Mesenchymal stem cell (in vitro differentiated cells and primary cell): ENCODE measurements around the gene SMG5.

Source experiments
- DNase-seq: peaks from one replicate; pipeline ENCODE4 v3.0.0-alpha.2; 2013
- H2AFZ ChIP-seq: one replicate; pipeline ENCODE4 v1.6.1; 2013; ENCODE audit warnings: low read depth, mild to moderate bottlenecking, control low read depth, inconsistent platforms, low read length, moderate library complexity
- H2AK5ac ChIP-seq: 2 replicates; pipeline ENCODE4 v1.6.1; 2013; ENCODE audit warnings: low read length, moderate library complexity, mild to moderate bottlenecking, inconsistent platforms; ENCODE audit not compliant: severe bottlenecking
- H2BK120ac ChIP-seq: one replicate; pipeline ENCODE4 v1.6.1; 2013; ENCODE audit warnings: low read depth, mild to moderate bottlenecking, inconsistent platforms, low read length, moderate library complexity
- H2BK12ac ChIP-seq, 2 experiments: one replicate each; pipeline ENCODE4 v1.6.1; 2013; ENCODE audit warnings: inconsistent platforms in 2 of 2, low read length in 2 of 2, mild to moderate bottlenecking in 2 of 2, moderate library complexity in 2 of 2, control low read depth in 1 of 2
- H2BK15ac ChIP-seq: one replicate; pipeline ENCODE4 v1.6.1; 2013; ENCODE audit warnings: mild to moderate bottlenecking, low read depth, inconsistent platforms; ENCODE audit not compliant: poor library complexity, severe bottlenecking
- H2BK5ac ChIP-seq: 2 replicates; pipeline ENCODE4 v1.6.1; 2013; ENCODE audit warnings: low read depth, mild to moderate bottlenecking, low read length, control low read depth, inconsistent platforms; ENCODE audit not compliant: poor library complexity, severe bottlenecking
- H3K14ac ChIP-seq, 2 experiments: one replicate each; pipeline ENCODE4 v1.6.1; 2013; ENCODE audit warnings: inconsistent platforms in 2 of 2, low read length in 2 of 2, control low read depth in 1 of 2, mild to moderate bottlenecking in 1 of 2, moderate library complexity in 1 of 2
- H3K18ac ChIP-seq, 2 experiments: one replicate each; pipeline ENCODE4 v1.6.1; 2013; ENCODE audit warnings: inconsistent platforms in 2 of 2, low read length in 2 of 2, control low read depth in 1 of 2, low read depth in 1 of 2, mild to moderate bottlenecking in 1 of 2
- H3K23ac ChIP-seq, 2 experiments: one replicate each; pipeline ENCODE4 v1.6.1; 2013; ENCODE audit warnings: inconsistent platforms in 2 of 2, low read length in 2 of 2, mild to moderate bottlenecking in 2 of 2, moderate library complexity in 2 of 2, control low read depth in 1 of 2
- H3K27ac ChIP-seq: 2 replicates; pipeline ENCODE4 v1.5.1; 2013; ENCODE audit warnings: mild to moderate bottlenecking, moderate library complexity, low read length, control low read depth, inconsistent platforms; ENCODE audit not compliant: poor library complexity, severe bottlenecking
- H3K27me3 ChIP-seq, 2 experiments: 2 replicates each; pipeline versions ENCODE4 v1.6.1 to v1.7.0; 2013; ENCODE audit warnings: low read length in 2 of 2, mild to moderate bottlenecking in 2 of 2, moderate library complexity in 2 of 2, control low read depth in 1 of 2, inconsistent platforms in 1 of 2; ENCODE audit not compliant: control insufficient read depth in 1 of 2, insufficient read depth in 1 of 2
- H3K36me3 ChIP-seq, 2 experiments: 2 replicates each; pipeline versions ENCODE4 v1.6.1 to v1.7.0; 2013; ENCODE audit warnings: low read length in 2 of 2, control low read depth in 1 of 2, inconsistent platforms in 1 of 2, low read depth in 1 of 2, mild to moderate bottlenecking in 1 of 2; ENCODE audit not compliant: insufficient read depth in 2 of 2, control insufficient read depth in 1 of 2
- H3K4ac ChIP-seq, 2 experiments: one replicate each; pipeline ENCODE4 v1.6.1; 2013; ENCODE audit warnings: inconsistent platforms in 2 of 2, low read length in 2 of 2, mild to moderate bottlenecking in 2 of 2, moderate library complexity in 2 of 2, control low read depth in 1 of 2, low read depth in 1 of 2
- H3K4me1 ChIP-seq: 2 replicates; pipeline ENCODE4 v1.6.1; 2013; ENCODE audit warnings: low read depth, low read length, control low read depth; ENCODE audit not compliant: control insufficient read depth, insufficient read depth
- H3K4me2 ChIP-seq: 2 replicates; pipeline ENCODE4 v1.6.1; 2013; ENCODE audit warnings: low read length, mild to moderate bottlenecking, inconsistent platforms; ENCODE audit not compliant: poor library complexity, severe bottlenecking
- H3K4me3 ChIP-seq, 2 experiments: 2 replicates each; pipeline versions ENCODE4 v1.5.1 to v1.7.0; 2013; ENCODE audit warnings: low read length in 2 of 2, mild to moderate bottlenecking in 2 of 2, control low read depth in 1 of 2, low read depth in 1 of 2; ENCODE audit not compliant: insufficient read depth in 1 of 2
- H3K79me1 ChIP-seq: replicated peaks from 2 replicates; pipeline ENCODE4 v1.6.1; 2013; ENCODE audit warnings: mild to moderate bottlenecking, control low read depth, low read length, inconsistent platforms; ENCODE audit not compliant: poor library complexity, severe bottlenecking
- H3K9ac ChIP-seq: 2 replicates; pipeline ENCODE4 v1.7.0; 2013; ENCODE audit warnings: mild to moderate bottlenecking, low read length, moderate library complexity
- H3K9me3 ChIP-seq: 2 replicates; pipeline ENCODE4 v1.7.0; 2013; ENCODE audit warnings: mild to moderate bottlenecking, low read length; ENCODE audit not compliant: control insufficient read depth
- H4K8ac ChIP-seq: one replicate; pipeline ENCODE4 v1.6.1; 2013; ENCODE audit warnings: inconsistent platforms, mild to moderate bottlenecking, low read length, moderate library complexity
- H4K91ac ChIP-seq: one replicate; pipeline ENCODE4 v1.6.1; 2013; ENCODE audit warnings: mild to moderate bottlenecking, low read length, inconsistent platforms
- WGBS: methylation state at CpG from one replicate; pipeline ENCODE4 v1.1.7; 2013; ENCODE audit warnings: mixed read lengths; 5-methylcytosine and 5-hydroxymethylcytosine counted together

The SMG5 gene

DNA sequence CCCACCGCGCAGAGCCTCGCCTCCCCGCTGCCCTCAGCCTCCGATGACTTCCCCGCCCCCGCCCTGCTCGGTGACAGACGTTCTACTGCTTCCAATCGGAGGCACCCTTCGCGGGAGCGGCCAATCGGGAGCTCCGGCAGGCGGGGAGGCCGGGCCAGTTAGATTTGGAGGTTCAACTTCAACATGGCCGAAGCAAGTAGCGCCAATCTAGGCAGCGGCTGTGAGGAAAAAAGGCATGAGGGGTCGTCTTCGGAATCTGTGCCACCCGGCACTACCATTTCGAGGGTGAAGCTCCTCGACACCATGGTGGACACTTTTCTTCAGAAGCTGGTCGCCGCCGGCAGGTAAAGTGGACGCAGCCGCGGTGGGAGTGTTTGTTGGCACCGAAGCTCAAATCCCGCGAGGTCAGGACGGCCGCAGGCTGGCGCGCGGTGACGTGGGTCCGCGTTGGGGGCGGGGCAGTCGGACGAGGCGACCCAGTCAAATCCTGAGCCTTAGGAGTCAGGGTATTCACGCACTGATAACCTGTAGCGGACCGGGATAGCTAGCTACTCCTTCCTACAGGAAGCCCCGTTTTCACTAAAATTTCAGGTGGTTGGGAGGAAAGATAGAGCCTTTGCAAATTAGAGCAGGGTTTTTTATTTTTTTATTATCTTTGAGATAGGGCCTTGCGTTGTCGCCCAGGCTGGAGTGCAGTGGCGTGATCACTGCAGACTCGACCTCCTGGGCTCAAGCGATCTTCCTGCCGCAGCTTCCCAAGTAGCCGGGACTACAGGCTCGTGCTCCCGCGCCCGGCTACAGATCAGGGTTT is 69.6 kb downstream of the SMG5 start, which contains the start of gene PMF1:
TSS of gene PMF1 (plus strand) at position 175 of the 811 bp plus-strand sequence. CDS start at position 184, 9 bp downstream.
- DNase-seq, result peak; percentile 98
- Histone ChIP-seq H2AK5ac (peak within 1 kb of the TSS; percentile 97), H3K14ac (peak within 1 kb of the TSS in 1 of 2 experiments; percentile 96), H2BK120ac (no peak within 1 kb of the TSS), H3K4me2 (peak within 1 kb of the TSS; percentile 90), H2BK5ac (peak within 1 kb of the TSS; percentile 95), H4K91ac (peak within 1 kb of the TSS; percentile 85), H3K4me1 (peaks cover 6% of the 10 kb centered on the region), H2AFZ (peak within 1 kb of the TSS; percentile 83), H3K79me1 (peaks cover 11% of the 10 kb centered on the region), H3K23ac (peak within 1 kb of the TSS in 1 of 2 experiments; percentile 94), H3K9me3 (no peaks in the 10 kb centered on the region), H3K27me3 (no peaks in the 10 kb centered on the region), H3K18ac (peak within 1 kb of the TSS; percentile 58 to 99), H3K36me3 (peaks cover 27 to 44% of the 10 kb centered on the region in 2 experiments), H3K9ac (peak within 1 kb of the TSS; percentile 96), H2BK15ac (no peak within 1 kb of the TSS), H3K4me3 (peak within 1 kb of the TSS; percentile 83 to 87), H3K27ac (peak within 1 kb of the TSS; percentile 98), H4K8ac (peak within 1 kb of the TSS; percentile 93), H3K4ac (peak within 1 kb of the TSS; percentile 75 to 82), H2BK12ac (peak within 1 kb of the TSS in 1 of 2 experiments; percentile 57)
- WGBS, result under 1% methylated on average over 55 of the region's 61 CpGs

DNA sequence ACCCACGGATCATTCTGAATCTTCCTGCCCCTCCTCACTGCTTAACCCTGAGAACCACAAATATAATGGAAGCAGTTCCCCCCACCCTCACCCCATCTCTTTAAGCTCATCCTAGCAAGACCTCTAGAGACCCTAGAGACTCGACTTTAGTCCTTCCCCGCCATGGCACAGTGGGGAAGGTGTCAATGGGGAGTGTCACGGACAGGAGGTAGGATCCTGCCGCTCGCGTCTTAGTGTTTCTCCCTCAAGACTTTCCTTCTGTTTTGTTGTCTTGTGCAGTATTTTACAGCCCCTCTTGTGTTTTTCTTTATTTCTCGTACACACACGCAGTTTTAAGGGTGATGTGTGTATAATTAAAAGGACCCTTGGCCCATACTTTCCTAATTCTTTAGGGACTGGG is 70.5 kb downstream of the SMG5 start:
- peak overlapping the region; percentile 28 for H4K91ac ChIP-seq

DNA sequence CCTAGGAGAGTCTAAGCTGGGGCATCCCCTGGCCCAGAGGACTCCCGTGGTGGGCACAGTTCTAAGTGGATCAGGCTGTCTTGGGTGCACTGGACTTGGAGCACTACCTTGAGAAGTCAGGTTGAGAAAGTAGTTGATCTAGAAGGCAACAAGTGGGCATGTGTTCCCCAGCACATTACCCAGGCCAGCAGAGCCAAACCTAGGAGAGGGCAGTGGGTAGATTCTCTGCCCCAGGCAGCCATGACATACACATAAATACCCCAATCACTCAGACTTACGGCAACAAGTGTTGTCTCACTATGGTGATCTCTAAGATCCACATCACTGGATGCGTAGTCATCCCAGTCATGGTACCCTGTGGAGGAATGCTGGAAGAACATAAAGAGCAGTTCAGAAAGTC is 71.4 kb downstream of the SMG5 start:
- no peak for DNase-seq
- Histone ChIP-seq H3K4ac (no peak overlapping the region), H2AK5ac (no peak overlapping the region), H2BK5ac (no peak overlapping the region), H3K79me1 (peaks cover 12% of the 10 kb centered on the region), H2BK120ac (no peak overlapping the region), H3K18ac (no peak overlapping the region), H3K27me3 (no peaks in the 10 kb centered on the region), H2AFZ (no peak overlapping the region), H3K4me3 (no peak overlapping the region), H3K27ac (no peak overlapping the region), H3K4me1 (peaks cover 8% of the 10 kb centered on the region), H3K9me3 (no peaks in the 10 kb centered on the region), H3K9ac (no peak overlapping the region), H2BK12ac (no peak overlapping the region), H3K23ac (no peak overlapping the region), H4K91ac (no peak overlapping the region), H4K8ac (no peak overlapping the region), H2BK15ac (no peak overlapping the region), H3K4me2 (no peak overlapping the region), H3K14ac (no peak overlapping the region), H3K36me3 (peaks cover 31 to 58% of the 10 kb centered on the region in 2 experiments)
- WGBS, result 94% methylated on average over 3 of the region's 3 CpGs

More for the DNA sequence above, 70.5 kb downstream of the SMG5 start:
- DNase-seq, result no peak
- H3K27ac ChIP-seq, result peak overlapping the region; percentile 39
- H3K79me1 ChIP-seq, result peaks cover 9% of the 10 kb centered on the region
- no peak overlapping the region for H3K14ac ChIP-seq
- H3K9me3 ChIP-seq, result no peaks in the 10 kb centered on the region
- no peaks in the 10 kb centered on the region for H3K27me3 ChIP-seq
- H4K8ac ChIP-seq, result peak overlapping the region; percentile 85
- peaks cover 31 to 51% of the 10 kb centered on the region in 2 experiments for H3K36me3 ChIP-seq
- H2AK5ac ChIP-seq, result peak overlapping the region; percentile 97
- H2BK15ac ChIP-seq, result no peak overlapping the region
- no peak overlapping the region for H2AFZ ChIP-seq
- no peak overlapping the region for H2BK120ac ChIP-seq
- no peak overlapping the region for H3K4ac ChIP-seq
- no peak overlapping the region for H2BK5ac ChIP-seq
- H3K4me3 ChIP-seq, result peak overlapping the region in 1 of 2 experiments; percentile 87
- H2BK12ac ChIP-seq, result peak overlapping the region in 1 of 2 experiments; percentile 57
- H3K23ac ChIP-seq, result no peak overlapping the region
- no peak overlapping the region for H3K18ac ChIP-seq
- H3K4me1 ChIP-seq, result peaks cover 6% of the 10 kb centered on the region
- H3K9ac ChIP-seq, result peak overlapping the region; percentile 96
- 93% methylated on average over 6 of the region's 9 CpGs for WGBS
- H3K4me2 ChIP-seq, result peak overlapping the region; percentile 38

DNA sequence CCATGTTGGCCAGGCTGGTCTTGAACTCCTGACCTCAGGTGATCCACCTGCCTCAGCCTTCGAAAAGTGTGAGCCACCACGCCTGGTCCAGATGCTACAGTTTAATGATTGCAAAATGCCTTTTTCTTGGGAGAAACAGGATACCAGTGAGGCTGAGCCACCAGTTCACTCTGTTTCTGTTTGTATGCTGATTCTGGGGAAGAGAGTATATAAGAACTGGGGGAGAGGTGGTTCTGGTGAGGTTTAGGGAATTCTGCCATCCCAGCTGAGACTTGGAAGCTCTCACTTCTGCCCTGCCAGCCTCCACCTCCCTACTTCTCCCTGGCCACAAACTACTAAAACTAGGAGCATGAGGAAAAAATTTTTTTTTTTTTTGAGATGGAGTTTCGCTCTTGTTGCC is 77.9 kb downstream of the SMG5 start:
- no peak overlapping the region for H3K4me2 ChIP-seq
- no peak overlapping the region for H2BK5ac ChIP-seq
- H2BK12ac ChIP-seq, result no peak overlapping the region
- no peaks in the 10 kb centered on the region for H3K27me3 ChIP-seq
- no peak overlapping the region for H2BK15ac ChIP-seq
- H2AK5ac ChIP-seq, result no peak overlapping the region
- no peaks in the 10 kb centered on the region for H3K9me3 ChIP-seq
- peaks cover 26 to 59% of the 10 kb centered on the region in 2 experiments for H3K36me3 ChIP-seq
- H3K14ac ChIP-seq, result no peak overlapping the region
- H3K18ac ChIP-seq, result no peak overlapping the region
- no peak overlapping the region for H3K4ac ChIP-seq
- no peak overlapping the region for H2BK120ac ChIP-seq
- H4K91ac ChIP-seq, result no peak overlapping the region
- no peak overlapping the region for H3K27ac ChIP-seq
- H4K8ac ChIP-seq, result no peak overlapping the region
- 94% methylated on average over 3 of the region's 3 CpGs for WGBS
- no peak overlapping the region for H2AFZ ChIP-seq
- H3K4me3 ChIP-seq, result no peak overlapping the region
- H3K23ac ChIP-seq, result no peak overlapping the region
- H3K4me1 ChIP-seq, result peaks cover 2% of the 10 kb centered on the region
- H3K79me1 ChIP-seq, result peaks cover 24% of the 10 kb centered on the region
- DNase-seq, result no peak
- no peak overlapping the region for H3K9ac ChIP-seq
